IPS-18c (cell line): ENCODE data around the gene ZNF12.
"Not testable (repeated sequence)": the region's sequence is repeated elsewhere in the genome, so short reads cannot be mapped to it uniquely, and the experiment has no call there.

Source experiments
- H3K4me3 ChIP-seq: 2 replicates; pipeline ENCODE4 v1.7.0; 2013; ENCODE audit warnings: low read depth, mild to moderate bottlenecking, low read length, moderate library complexity; ENCODE audit not compliant: insufficient read depth
- H3K9me3 ChIP-seq: one replicate; pipeline ENCODE4 v1.6.1; 2013; ENCODE audit warnings: mild to moderate bottlenecking, low read length, moderate library complexity; ENCODE audit not compliant: control insufficient read depth, insufficient read depth

Gene ZNF12

DNA sequence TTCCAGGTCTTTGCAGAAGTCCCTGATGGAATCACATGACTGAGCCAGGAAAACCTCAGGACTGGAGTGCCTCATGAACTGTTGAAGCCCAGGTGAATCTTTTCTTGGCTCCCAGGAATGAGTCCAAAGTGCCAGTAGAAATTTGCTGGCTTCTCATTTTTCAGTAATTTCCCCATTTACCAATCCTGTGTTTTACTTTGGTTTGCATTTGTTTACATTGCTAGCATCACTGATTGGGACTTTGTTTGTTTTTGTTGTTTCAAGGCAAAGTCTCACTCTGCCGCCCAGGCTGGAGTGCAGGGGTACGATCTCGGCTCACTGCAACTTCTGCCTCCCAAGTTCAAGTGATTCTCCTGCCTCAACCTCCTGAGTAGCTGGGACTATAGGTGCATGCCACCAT is 1.6 kb upstream of the ZNF12 start:
- H3K4me3 ChIP-seq, result no peak overlapping the region
- no peaks in the 10 kb centered on the region for H3K9me3 ChIP-seq

DNA sequence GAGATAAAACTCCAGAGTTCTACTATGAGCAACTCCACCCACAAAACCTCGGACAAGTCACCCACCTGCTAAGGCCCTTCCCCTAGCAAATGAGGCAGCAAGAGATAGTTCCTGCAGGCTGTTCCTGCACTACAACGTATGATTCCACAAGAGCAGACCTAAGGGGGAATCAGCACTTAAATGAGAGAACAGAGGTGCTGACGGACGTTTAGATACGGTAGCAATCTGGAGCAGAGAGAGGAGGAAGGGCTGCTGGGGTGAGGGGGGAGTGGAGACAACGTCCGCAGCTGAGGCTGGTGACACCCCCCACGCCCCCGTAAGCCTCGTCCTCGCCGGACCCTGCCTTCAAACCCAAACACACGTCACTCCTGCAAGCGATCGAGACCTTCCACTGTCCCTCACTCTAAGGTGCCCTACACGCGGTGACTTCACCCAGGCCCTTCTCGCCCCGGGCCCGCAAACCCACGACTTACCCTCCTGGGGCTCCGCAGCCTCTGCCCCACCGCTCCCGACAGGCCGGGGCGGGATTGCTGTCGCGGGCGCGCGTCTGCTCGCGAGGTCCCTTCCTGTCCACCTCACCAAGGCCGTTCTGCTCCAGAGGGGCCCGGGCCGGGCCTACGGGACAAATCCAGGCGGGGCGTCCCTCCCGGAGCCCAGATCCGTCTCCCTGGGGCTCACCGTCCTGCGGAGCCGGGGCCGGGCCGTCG is 635 bp downstream of the ZNF12 start:
- peak overlapping the region; percentile 75 for H3K4me3 ChIP-seq
- H3K9me3 ChIP-seq, result peaks cover 3% of the 10 kb centered on the region

DNA sequence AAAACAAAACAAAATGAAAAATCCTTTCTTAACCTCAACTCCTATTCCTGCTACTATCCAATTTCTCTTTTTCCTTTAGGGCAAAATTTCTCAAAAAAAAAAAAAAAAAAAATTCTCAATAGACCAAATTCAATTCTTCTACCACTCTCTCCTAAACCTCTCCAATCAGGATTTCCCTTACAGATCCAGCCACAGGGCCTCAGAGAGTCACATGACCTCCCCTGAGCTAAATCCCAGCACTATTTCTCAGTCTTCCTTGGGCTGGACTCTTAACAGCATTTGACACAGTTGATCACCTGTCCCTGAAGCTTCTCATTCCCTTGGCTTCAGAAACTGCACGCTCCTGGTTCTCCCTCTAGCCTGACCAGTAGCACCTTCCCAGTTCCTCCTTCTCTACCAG is 4.9 kb downstream of the ZNF12 start:
- Histone ChIP-seq H3K4me3 (no peak overlapping the region), H3K9me3 (peaks cover 17% of the 10 kb centered on the region)

DNA sequence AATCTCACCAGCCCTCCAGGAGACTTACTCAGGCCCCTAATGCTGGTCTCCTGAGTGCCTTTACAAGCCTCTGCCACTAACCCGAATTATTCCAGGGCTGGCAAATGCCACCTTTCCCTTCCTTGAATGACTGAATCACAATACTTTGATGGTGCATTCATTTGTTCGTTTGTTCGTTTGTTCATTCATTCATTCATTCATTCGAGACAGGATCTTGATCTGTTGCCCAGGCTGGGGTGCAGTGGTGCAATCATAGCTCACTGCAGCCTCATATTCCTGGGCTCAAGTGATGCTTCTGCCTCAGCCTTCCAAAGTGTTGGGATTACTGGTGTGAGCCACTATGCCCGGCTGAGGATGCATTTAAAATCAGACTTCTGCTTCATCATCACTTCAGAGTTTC is 6.0 kb downstream of the ZNF12 start:
- H3K4me3 ChIP-seq, result no peak overlapping the region
- peaks cover 24% of the 10 kb centered on the region for H3K9me3 ChIP-seq

DNA sequence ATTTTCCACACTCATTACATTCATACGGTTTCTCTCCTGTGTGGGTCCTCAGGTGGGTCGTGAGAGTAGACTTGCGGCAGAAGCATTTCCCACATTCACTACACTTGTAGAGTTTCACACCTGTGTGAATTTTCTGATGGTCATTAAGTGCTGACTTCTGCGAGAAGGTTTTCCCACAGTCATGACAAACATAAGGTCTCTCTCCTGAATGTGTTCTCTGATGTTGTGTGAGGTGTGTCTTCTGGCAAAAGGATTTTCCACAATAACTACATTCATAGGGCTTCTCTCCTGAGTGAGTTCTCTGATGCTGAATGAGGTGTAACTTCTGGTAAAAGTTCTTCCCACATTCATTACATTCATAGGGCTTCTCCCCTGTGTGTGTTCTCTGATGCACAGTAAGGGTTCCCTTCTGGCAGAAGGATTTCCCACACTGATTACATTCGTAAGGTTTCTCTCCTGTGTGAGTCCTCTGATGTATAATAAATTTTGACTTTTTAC is 15.1 kb downstream of the ZNF12 start:
- Histone ChIP-seq H3K9me3 (peaks cover 66% of the 10 kb centered on the region), H3K4me3 (no peak overlapping the region)

DNA sequence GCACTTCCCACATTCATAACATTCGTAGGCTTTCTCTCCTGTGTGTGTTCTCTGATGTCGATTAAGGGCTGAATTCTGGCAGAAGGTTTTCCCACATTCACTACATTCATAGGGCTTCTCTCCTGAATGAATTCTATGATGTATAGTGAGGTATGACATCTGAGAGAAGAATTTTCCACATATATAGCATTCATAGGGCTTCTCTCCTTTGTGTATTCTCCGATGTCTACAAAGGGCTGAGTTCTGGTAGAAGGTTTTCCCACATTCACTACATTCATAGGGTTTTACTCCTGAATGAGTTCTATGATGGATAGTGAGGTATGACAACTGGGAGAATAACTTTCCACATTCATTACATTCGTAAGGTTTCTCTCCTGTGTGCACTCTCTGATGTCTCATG is 15.6 kb downstream of the ZNF12 start:
- peaks cover 65% of the 10 kb centered on the region for H3K9me3 ChIP-seq
- H3K4me3 ChIP-seq, result no peak overlapping the region

DNA sequence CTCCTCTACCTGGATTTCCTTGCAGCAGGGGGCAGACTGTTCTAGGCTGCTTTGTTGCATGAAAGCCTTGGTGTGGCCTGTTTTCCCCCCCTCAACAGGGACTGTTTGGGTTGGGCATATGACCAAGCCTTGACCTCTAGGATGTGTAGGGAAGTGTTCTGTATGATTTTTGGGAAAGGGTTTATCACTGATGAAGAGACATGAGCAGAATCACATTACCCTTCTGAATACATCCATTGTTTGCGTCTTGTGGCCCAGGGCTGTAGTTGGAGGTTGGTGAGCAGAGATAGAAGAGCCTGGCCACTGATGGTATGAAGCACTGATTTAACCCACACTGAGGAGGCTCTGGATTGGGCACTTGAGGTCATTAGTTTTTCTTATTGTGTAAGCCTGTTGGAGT is 26.6 kb downstream of the ZNF12 start:
- H3K9me3 ChIP-seq, result peaks cover 48% of the 10 kb centered on the region
- H3K4me3 ChIP-seq, result no peak overlapping the region

DNA sequence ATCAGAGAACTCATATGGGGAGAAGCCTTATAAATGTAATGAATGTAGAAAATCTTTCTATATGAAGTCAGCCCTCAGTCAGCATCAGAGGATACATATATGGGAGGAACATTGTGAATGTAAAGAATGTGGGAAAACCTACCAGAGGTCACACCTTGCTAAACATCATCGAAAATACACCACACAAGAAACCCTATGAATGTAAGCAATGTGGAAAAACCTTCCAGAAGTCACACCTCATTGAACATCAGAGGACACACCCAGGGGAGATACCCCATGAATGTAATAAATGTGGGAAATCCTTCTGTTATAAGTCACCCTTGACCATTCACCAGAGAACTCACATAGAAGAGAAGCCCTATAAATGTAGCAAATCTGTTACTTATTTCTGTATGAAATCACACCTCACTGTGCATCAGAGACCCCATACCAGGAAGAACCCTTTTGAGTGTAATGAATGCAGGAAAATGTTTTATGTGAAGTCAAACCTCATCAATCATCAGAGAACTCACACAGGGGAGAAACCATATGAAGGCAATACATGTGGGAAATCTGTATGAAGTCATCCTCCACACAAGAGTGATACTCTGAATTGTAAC is 30.8 kb downstream of the ZNF12 start:
- Histone ChIP-seq H3K4me3 (no peak overlapping the region), H3K9me3 (peaks cover 41% of the 10 kb centered on the region)

DNA sequence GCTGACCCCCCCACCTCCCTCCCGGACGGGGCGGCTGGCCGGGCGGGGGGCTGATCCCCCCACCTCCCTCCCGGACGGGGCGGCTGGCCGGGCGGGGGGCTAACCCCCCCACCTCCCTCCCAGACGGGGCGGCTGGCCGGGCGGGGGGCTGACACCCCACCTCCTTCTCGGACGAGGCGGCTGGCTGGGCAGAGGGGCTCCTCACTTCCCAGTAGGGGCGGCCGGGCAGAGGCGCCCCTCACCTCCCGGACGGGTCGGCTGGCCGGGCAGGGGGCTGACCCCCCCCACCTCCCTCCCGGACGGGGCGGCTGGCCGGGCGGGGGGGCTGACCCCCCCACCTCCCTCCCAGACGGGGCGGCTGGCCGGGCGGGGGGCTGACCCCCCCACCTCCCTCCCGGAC is 35.9 kb downstream of the ZNF12 start:
- peaks cover 33% of the 10 kb centered on the region for H3K9me3 ChIP-seq
- not testable (repeated sequence) for H3K4me3 ChIP-seq

DNA sequence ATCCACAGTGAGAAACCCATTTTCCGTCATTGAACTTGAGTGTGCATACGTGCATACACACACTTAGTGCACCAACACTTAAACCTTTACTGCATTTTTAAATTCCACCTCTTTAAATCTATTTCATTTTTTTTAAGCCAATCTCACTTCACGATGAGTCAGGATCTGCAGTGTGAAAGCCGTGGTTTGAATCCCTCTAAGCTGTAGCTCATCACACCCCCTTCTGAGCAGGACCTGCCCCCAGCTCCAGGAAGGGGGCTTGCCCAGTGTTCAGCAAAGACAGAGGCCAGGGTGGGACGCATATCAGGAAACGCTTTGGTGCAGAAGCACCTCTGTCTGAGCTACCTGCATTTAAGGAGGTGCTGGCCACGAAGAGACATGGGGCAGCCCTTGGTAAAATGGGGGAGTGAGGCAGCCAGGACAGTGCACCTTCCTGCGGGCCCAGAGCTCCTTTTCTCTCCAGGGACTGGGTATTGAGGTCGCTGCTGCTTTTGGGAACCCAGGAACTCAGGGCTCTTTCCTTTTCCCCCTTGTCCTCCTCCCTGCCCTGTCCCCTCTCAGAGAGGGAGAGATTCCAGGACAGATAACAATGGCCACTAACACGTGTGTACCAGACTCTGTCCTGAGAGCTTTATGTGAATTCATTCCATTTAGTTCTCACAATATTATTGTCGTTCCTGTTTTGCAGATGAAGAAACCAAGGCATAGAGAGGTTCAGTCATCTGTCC is 48.0 kb downstream of the ZNF12 start:
- Histone ChIP-seq H3K4me3 (no peak overlapping the region), H3K9me3 (no peaks in the 10 kb centered on the region)

DNA sequence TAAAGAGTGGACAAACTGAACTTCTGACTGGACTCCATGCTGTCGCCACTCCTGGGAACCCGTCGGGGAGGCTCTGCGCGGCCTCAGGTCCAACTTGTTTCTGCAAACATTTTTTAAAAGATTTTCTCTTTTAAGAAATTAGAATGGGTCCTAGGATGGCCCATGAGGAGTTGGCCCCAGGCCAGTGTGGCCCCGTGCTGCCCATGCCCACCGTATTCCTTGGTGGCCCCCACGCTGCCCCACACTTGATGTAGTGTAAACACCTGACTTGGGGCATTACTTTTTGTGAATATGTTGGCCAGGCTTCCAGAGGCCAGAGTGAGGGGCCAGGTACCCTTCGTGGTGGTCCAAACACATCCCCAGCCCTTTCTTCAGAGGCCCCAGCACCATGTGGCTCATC is 50.3 kb downstream of the ZNF12 start:
- peaks cover 2% of the 10 kb centered on the region for H3K9me3 ChIP-seq
- H3K4me3 ChIP-seq, result no peak overlapping the region

DNA sequence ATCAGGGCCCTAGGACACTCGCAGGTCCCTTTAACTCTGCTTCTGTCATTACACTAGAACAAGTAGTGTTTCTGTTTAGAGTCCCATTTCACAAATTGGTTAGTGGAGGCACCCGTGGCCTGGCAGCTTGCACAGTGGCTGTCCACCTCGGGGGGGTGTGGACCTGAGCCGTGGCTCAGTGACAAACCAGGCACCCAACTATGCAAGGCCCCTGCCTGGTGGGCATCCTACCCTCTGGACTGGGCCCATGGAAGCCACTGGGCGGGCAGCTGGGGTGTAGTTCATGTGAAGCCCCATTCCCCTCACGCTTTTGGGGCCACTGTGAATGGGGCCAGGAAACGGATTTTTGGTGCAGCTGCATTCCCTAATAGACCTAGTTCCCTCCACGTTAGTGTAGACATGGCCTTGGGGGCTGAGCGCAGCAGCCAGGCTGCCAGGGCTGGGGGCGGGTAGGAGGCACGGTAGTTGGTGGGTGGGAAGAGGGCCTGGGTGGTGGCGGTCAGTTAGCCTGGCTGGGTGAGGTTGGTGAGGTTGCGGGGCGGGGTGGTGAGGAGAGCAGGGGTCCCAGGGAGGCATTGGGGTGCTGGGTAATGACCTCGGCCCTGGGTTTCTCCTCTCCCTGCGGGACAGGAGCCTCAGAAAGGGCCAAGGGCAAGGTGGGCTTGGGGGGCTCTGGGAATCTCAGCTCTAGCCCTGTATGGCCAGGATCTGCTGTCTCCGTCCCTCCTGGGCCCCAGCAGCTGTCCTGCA is 50.9 kb downstream of the ZNF12 start:
- H3K4me3 ChIP-seq, result no peak overlapping the region
- peaks cover 2% of the 10 kb centered on the region for H3K9me3 ChIP-seq

DNA sequence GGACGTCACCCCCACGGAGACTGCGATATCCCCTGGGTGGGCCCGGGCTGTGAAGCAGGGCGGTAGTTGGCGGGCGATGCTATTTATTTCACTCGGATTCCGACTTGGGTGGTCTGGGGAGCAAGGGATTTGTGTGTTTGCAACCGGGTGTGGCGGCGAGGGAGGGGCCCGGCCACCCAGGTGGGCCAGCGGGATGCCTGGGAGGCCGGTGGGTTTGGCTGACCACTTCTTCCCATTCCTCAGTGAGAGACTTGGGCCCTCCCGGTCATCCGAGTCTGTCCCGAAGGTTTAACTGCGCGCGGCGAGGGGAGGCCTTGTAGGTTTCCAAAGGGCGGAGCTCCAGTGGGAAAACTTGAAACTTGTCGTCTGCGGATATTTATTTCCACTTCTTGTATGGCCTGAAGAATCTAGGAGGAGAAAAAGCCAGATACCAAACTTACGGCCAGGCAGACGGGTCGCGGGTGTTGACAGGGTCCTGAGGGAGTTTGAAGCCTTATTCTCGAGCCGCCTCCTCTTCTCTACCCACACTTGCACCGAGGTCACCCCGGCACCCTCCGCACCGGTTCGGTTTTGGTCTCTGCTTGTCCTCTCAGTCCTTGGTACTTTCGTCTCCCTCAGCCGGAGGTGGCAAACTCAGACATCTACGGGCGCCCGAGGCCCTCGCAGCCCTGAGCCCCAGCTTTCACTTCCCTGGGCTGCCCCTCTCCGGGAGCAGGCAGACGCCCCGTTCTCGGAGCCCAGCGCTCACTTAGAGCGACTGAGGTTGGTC is 51.7 kb downstream of the ZNF12 start:
- peaks cover 2% of the 10 kb centered on the region for H3K9me3 ChIP-seq
- no peak overlapping the region for H3K4me3 ChIP-seq

DNA sequence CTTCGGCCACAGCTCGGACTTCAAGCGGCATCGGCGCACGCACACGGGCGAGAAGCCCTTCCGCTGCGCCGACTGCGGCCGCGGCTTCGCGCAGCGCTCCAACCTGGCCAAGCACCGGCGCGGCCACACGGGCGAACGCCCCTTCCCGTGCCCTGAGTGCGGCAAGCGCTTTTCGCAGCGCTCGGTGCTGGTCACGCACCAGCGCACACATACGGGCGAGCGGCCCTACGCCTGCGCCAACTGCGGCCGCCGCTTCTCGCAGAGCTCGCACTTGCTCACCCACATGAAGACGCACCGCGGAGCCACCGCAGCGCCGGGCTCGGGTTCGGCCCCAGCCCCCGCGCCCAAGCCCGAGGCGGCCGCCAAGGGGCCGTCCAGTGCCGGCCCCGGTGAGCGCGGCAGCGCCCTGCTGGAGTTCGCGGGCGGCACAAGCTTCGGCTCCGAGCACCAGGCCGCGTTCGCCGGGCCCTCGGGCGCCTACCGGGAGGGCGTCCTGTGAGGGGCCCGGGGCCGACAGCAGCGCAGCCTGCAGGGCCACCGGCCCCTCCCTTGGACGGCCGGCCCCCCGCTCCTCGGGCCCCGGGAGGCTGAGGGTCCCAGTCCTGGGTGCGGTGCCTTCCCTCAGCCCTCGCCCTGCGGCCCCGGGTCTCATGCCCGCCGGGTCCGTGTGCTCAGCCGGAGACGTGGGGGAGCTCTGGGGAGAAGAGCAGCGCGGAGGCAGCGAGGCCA is 52.5 kb downstream of the ZNF12 start:
- Histone ChIP-seq H3K4me3 (no peak overlapping the region), H3K9me3 (peaks cover 2% of the 10 kb centered on the region)

DNA sequence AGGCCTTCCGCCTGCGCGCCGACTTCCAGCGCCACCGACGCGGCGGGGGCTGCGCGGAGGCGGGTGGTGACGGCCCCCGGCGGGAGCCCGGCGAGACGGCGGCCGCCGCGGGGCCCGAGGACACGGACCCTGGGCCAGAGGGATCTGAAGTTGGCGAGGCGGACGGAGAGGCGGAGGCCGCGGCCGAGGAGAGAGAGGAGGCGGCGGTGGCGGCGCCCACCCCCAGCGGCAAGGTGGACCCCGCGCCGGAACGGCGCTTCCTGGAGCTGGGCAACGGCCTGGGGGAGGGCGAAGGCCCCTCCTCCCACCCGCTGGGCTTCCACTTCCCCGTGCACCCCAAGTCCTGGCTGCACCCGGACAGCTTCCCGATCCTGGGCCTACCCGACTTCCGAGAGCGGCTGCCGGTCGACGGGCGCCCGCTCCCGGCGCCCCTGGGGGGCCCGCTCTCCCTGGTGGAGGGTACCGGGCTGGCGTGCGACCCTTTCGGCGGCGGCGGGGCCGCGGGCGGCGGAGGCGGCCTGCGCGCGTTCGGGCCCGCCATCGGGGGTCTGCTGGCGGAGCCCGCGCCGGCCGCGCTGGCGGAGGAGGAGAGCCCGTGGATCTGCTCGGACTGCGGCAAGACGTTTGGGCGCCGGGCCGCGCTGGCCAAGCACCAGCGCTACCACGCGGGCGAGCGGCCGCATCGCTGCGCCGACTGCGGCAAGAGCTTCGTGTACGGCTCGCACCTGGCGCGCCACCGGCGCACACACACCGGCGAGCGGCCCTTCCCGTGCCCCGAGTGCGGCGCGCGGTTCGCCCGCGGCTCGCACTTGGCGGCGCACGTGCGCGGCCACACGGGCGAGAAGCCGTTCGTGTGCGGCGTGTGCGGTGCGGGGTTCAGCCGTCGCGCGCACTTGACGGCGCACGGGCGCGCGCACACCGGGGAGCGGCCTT is 53.4 kb downstream of the ZNF12 start:
- Histone ChIP-seq H3K9me3 (peaks cover 2% of the 10 kb centered on the region), H3K4me3 (no peak overlapping the region)
